Raji (cell line): ENCODE results near the gene RNF224.

ENCODE experiments used
- POLR2A ChIP-seq: IDR thresholded peaks from 2 replicates; pipeline ENCODE4 v1.6.1; 2011; ENCODE audit warnings: low read depth, low read length, control low read depth; ENCODE audit not compliant: insufficient read depth

The RNF224 gene

DNA sequence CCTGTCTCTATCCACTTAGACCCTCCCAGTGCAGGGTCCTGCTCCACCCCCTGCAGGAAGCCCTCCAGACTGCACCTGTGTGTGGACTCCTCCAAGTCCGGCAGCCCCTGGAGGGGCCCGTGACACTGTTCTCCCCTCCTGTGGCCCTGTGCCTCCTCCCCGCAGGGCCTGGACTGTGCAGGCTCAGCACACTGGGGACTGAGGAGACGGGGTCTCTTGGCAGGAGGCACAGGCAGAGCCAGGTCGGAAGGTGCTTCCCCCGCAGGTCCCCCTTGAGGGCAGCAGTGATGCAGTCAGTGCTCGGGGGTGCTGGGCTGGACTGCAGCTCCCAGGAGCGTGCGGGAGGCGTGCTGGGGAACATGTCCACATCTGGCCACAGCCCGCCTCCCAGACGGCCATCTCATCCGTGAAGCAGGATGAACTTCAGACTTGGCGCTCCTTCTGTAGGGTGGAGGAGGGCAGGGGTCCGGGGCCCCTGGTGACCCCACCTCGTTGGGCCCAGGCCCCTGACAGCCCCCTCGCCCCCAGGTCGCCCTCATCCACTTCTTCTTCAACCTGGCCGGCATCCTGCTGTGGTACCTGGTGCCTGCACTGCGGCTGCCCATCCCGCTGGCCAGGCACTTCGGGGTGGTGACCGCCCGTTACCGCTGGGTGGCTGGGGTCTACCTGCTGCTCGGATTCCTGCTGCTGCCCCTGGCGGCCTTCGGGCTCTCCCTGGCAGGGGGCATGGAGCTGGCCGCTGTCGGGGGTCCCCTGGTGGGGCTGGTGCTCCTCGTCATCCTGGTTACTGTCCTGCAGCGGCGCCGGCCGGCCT lies 8.3 kb downstream of the RNF224 start:
- TF ChIP-seq POLR2A, result no peak; the same call in 1 of the 2 replicates

GRCh38 chr9:137236238-137236935 lies 9.1 kb downstream of the RNF224 start:
- no peak for TF ChIP-seq POLR2A

GRCh38 chr9:137236936-137237421 lies 9.7 kb downstream of the RNF224 start:
- peak; percentile 19; the same call in 1 of the 2 replicates for TF ChIP-seq POLR2A

DNA sequence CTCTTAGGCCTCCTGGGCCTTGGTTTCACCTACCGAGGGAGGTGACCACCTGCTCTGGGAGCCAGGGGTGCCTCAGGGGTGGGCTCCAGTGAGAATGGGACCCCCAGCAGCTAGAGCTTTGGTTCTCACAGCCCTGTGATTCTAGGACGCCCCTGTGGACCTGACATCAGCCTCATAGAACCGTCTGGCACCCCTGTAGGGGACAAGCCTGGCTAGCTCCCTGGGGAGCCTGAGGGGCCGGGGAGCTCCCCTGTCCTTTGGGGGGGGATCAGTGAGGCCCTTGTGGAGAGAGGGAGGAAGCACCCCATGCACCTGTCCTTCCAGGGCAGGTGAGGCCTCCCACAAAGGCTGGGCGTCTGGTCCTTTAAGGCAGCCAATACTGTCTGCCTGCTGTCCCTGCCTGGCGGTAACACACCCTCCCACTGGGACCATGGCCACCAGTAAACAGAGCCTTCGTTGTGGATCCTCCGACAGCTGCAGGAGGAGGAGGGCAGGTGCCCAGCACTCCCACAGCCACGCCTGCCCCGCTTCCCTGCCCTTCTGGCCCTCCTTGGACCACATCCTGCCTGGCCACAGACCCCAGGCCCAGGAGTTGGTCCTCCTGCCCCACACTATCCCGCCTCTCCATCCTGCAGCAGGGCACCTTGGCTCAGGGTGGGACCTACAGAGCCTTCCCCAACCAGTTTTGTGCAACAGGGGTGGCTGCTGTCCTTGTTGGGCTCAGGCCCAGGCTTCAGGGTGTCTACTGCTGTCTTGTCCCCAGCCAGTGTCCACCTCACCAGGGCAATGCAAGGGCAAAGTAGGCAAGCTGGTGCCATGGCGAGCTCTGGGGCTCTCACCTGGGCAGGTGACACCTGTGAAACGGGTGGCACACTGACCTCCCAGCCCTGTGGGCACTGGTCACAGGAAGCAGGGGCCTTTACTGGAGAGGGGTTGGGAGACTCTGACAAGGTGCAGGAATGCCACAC lies 10.7 kb downstream of the RNF224 start:
- TF ChIP-seq POLR2A, result no peak

DNA sequence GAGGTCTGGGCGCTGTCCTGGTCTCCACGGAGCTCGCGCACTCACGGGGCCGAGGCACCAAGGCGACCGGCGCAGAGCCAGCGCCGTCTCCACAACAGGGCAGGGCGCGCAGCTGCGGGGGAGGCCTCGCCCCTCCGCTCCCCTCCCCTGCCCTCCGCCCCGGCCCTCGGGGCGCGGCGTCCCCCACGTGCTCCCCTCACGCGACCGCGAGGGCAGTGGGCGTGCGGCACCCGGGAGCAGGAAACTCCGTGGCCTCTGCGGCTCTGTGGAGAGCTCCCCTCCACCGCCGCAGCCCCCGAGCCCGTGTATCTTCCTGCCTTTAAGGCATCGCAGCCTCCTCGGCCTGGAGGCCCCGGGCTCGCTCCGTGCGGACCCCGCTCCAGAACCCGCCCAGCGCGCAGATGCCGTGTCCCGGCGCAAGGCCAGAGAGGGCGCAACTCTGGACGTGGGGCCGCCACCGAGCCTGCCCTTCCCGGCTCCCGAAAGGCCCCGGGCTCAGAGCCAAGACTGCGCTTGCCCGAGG lies 13.1 kb downstream of the RNF224 start:
- peak; percentile 50; the same call in 1 of the 2 replicates for TF ChIP-seq POLR2A

DNA sequence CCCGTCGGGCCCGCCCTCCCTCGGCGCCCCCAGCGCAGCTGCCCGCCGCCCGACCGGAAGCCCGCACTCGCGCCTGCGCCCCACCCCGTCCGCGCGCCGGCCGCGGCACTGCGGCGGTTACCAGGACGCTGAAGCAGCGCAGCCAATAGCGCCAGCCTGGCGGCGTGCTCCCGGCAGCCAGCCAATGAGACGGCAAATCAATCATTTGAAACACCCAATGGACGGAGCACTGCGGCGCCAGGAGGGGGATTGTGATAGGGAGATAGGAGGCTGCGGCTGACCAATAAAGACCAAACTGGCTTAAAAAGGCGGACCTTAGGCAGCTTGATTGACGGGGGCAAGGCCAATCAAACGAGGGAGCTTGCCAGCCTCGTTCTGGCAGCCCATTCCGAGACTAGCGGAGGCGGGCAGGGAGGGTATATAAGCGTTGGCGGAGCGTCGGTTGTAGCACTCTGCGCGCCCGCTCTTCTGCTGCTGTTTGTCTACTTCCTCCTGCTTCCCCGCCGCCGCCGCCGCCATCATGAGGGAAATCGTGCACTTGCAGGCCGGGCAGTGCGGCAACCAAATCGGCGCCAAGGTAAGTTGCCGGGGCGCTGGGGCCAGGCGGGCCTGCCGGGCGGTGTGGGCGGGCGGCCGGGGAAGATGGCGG lies 13.7 kb downstream of the RNF224 start, which contains the start of gene TUBB4B:
TSS of gene TUBB4B (plus strand) at position 447 of the 649 bp plus-strand sequence. CDS start at position 521, 74 bp downstream.
- TF ChIP-seq POLR2A, result peak; percentile 98

DNA sequence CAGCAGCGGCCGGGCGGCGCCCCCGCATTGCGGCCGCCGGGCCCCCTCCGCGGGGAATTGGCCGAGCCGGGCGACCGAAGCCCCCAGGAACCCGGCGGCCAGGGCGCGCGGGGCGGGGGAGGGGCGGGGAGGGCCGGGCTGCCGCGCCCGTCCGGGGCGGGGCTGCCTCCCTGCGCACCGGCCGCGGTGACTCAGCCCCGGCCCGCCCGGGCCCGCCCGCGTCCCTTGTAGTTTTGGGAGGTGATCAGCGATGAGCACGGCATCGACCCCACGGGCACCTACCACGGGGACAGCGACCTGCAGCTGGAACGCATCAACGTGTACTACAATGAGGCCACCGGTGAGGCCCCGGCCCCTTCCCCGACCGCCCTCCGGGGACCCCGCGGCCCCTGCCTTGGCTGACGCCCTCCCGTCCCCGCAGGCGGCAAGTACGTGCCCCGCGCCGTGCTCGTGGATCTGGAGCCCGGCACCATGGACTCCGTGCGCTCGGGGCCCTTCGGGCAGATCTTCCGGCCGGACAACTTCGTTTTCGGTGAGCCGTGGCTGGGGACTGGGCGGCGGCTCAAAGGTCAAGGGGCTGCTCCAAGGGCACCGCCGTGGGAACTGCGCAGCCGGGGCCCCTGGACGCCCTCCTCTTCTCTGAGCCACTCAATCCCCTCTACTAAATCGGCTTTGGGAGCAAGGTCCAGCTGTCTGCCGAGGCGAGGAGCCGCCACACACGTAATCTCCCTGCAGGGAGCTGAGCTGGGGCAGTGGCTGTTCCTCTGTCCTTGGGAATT lies 14.4 kb downstream of the RNF224 start:
- no peak for TF ChIP-seq POLR2A

DNA sequence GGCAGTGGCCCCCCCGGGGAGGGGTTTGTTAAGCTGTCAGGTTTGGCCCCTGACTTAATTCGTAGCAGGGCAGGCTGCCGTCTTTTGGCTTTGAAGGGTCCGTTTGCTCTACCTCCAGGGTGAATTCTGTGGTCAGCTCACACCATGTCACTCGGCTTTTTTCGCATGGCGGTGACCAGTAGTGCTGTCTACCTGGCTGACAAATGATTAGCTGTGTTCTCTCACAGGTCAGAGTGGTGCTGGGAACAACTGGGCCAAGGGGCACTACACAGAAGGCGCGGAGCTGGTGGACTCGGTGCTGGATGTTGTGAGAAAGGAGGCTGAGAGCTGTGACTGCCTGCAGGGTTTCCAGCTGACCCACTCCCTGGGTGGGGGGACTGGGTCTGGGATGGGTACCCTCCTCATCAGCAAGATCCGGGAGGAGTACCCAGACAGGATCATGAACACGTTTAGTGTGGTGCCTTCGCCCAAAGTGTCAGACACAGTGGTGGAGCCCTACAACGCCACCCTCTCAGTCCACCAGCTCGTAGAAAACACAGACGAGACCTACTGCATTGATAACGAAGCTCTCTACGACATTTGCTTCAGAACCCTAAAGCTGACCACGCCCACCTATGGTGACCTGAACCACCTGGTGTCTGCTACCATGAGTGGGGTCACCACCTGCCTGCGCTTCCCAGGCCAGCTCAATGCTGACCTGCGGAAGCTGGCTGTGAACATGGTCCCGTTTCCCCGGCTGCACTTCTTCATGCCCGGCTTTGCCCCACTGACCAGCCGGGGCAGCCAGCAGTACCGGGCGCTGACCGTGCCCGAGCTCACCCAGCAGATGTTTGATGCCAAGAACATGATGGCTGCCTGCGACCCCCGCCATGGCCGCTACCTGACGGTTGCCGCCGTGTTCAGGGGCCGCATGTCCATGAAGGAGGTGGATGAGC lies 15.2 kb downstream of the RNF224 start:
- TF ChIP-seq POLR2A, result no peak

GRCh38 chr9:137243626-137244485 lies 16.6 kb downstream of the RNF224 start:
- peak; percentile 67 for TF ChIP-seq POLR2A

GRCh38 chr9:137244486-137245449 lies 17.5 kb downstream of the RNF224 start:
- 0 out of 2 replicates have a peak, but pooled peaks have one; percentile 9 for TF ChIP-seq POLR2A
